ENCODE results near the gene PLAC8L1. TPM values are rescaled to one million over a fixed set of nuclear protein-coding genes. Genes with fewer than 3 reads are reported as not detected.

Gene PLAC8L1
- polyA plus RNA-seq, 3 donors, result 0.12 to 0.24 TPM; not detected in 1

- WGBS, 3 donors, result 88 to 97% (median 93%) methylated on average over 3 of the region's 3 CpGs
- H3K27ac ChIP-seq (ENCODE audit: low read depth, low read length), result no peak overlapping the region
These were observed 17.3 kb downstream of the PLAC8L1 start for GRCh38 chr5:146088098-146088497.

GRCh38 chr5:146084376-146084775 is 21.0 kb downstream of the PLAC8L1 start:
- WGBS, 3 donors, result 89 to 96% (median 95%) methylated on average over 4 of the region's 4 CpGs
- H3K27ac ChIP-seq (ENCODE audit: low read depth, low read length), result no peak overlapping the region

GRCh38 chr5:146082798-146083197 is 22.6 kb downstream of the PLAC8L1 start:
- WGBS, 3 donors, result 91 to 96% (median 91%) methylated on average over 3 of the region's 3 CpGs
- no peak overlapping the region for H3K27ac ChIP-seq (ENCODE audit: low read depth, low read length)

- 37 to 45% (median 42%) methylated on average over 6 of the region's 6 CpGs for WGBS, 3 donors
- no peak overlapping the region for H3K27ac ChIP-seq (ENCODE audit: low read depth, low read length)
These were observed 23.8 kb downstream of the PLAC8L1 start for GRCh38 chr5:146081556-146081955.

- WGBS, 3 donors, result 45 to 73% (median 51%) methylated on average over 7 of the region's 7 CpGs
- no peak overlapping the region for H3K27ac ChIP-seq (ENCODE audit: low read depth, low read length)
These were observed 25.5 kb downstream of the PLAC8L1 start for GRCh38 chr5:146079695-146080373.

GRCh38 chr5:146078566-146078965 is 26.8 kb downstream of the PLAC8L1 start:
- H3K27ac ChIP-seq (ENCODE audit: low read depth, low read length), result no peak overlapping the region
- WGBS, 3 donors, result 72 to 95% (median 93%) methylated on average over 2 of the region's 2 CpGs

- WGBS, 3 donors, result 66 to 83% (median 80%) methylated on average over 4 of the region's 4 CpGs
- no peak overlapping the region for H3K27ac ChIP-seq (ENCODE audit: low read depth, low read length)
These were observed 28.9 kb downstream of the PLAC8L1 start for GRCh38 chr5:146076455-146076854.

- WGBS, 3 donors, result 29 to 57% (median 40%) methylated on average over 4 of the region's 4 CpGs
- H3K27ac ChIP-seq (ENCODE audit: low read depth, low read length), result no peak overlapping the region
These were observed 29.3 kb downstream of the PLAC8L1 start for GRCh38 chr5:146076028-146076427.

- no peak overlapping the region for H3K27ac ChIP-seq (ENCODE audit: low read depth, low read length)
- 59 to 81% (median 65%) methylated on average over 9 of the region's 9 CpGs for WGBS, 3 donors
These were observed 32.0 kb downstream of the PLAC8L1 start for GRCh38 chr5:146073239-146073900.

GRCh38 chr5:146072595-146072994 is 32.8 kb downstream of the PLAC8L1 start:
- 92 to 98% (median 98%) methylated on average over 2 of the region's 2 CpGs for WGBS, 3 donors
- no peak overlapping the region for H3K27ac ChIP-seq (ENCODE audit: low read depth, low read length)

GRCh38 chr5:146071171-146071570 is 34.2 kb downstream of the PLAC8L1 start:
- 65 to 74% (median 66%) methylated on average over 4 of the region's 4 CpGs for WGBS, 3 donors
- no peak overlapping the region for H3K27ac ChIP-seq (ENCODE audit: low read depth, low read length)

GRCh38 chr5:146070746-146071145 is 34.6 kb downstream of the PLAC8L1 start:
- no peak overlapping the region for H3K27ac ChIP-seq (ENCODE audit: low read depth, low read length)
- 87 to 93% (median 88%) methylated on average over 3 of the region's 3 CpGs for WGBS, 3 donors

- 96 to 98% (median 96%) methylated on average over 2 of the region's 2 CpGs for WGBS, 3 donors
- H3K27ac ChIP-seq (ENCODE audit: low read depth, low read length), result no peak overlapping the region
These were observed 35.6 kb downstream of the PLAC8L1 start for GRCh38 chr5:146069780-146070099.

- no peak overlapping the region for H3K27ac ChIP-seq (ENCODE audit: low read depth, low read length)
- WGBS, 3 donors, result 89 to 94% (median 93%) methylated on average over 6 of the region's 6 CpGs
These were observed 36.2 kb downstream of the PLAC8L1 start for GRCh38 chr5:146068977-146069779.

- WGBS, 3 donors, result 37 to 68% (median 66%) methylated on average over 9 of the region's 9 CpGs
- no peak overlapping the region for H3K27ac ChIP-seq (ENCODE audit: low read depth, low read length)
These were observed 37.2 kb downstream of the PLAC8L1 start for GRCh38 chr5:146068206-146068605.

- H3K27ac ChIP-seq (ENCODE audit: low read depth, low read length), result no peak overlapping the region
- 85 to 97% (median 95%) methylated on average over 8 of the region's 8 CpGs for WGBS, 3 donors
These were observed 38.4 kb downstream of the PLAC8L1 start for GRCh38 chr5:146066968-146067367.

GRCh38 chr5:146060221-146060585 is 45.2 kb downstream of the PLAC8L1 start:
- no peak overlapping the region for H3K27ac ChIP-seq (ENCODE audit: low read depth, low read length)

GRCh38 chr5:146059460-146060220 is 45.7 kb downstream of the PLAC8L1 start:
- H3K27ac ChIP-seq (ENCODE audit: low read depth, low read length), result no peak overlapping the region
- WGBS, 3 donors, result 72 to 81% (median 76%) methylated on average over 22 of the region's 22 CpGs

More at GRCh38 chr5:146060221-146060585, 45.2 kb downstream of the PLAC8L1 start:
- WGBS, 3 donors, result 94 to 98% (median 96%) methylated on average over 5 of the region's 5 CpGs

- 76 to 89% (median 81%) methylated on average over 2 of the region's 2 CpGs for WGBS, 3 donors
- no peak overlapping the region for H3K27ac ChIP-seq (ENCODE audit: low read depth, low read length)
These were observed 49.9 kb downstream of the PLAC8L1 start for GRCh38 chr5:146055432-146055831.
